IPS-20b (cell line): ENCODE measurements around the gene DTD2.

ENCODE experiments used
- H3K27ac ChIP-seq: one replicate; pipeline ENCODE4 v1.5.1; 2013; ENCODE audit warnings: low read length
- H3K27me3 ChIP-seq: 2 replicates; pipeline ENCODE4 v1.6.1; 2013; ENCODE audit warnings: mild to moderate bottlenecking, low read length, inconsistent platforms; ENCODE audit not compliant: insufficient read depth
- H3K36me3 ChIP-seq: 2 replicates; pipeline ENCODE4 v1.6.1; 2013; ENCODE audit warnings: low read depth, mild to moderate bottlenecking, inconsistent platforms, low read length, moderate library complexity; ENCODE audit not compliant: insufficient read depth
- H3K4me1 ChIP-seq: 2 replicates; pipeline ENCODE4 v1.6.1; 2013; ENCODE audit warnings: mild to moderate bottlenecking, control low read depth, inconsistent platforms, low read length, moderate library complexity; ENCODE audit not compliant: insufficient read depth
- H3K4me3 ChIP-seq: 2 replicates; pipeline ENCODE4 v1.5.1; 2013; ENCODE audit warnings: mild to moderate bottlenecking, low read length, inconsistent platforms
- H3K9ac ChIP-seq: 2 replicates; pipeline ENCODE4 v1.6.1; 2013; ENCODE audit warnings: low read depth, mild to moderate bottlenecking, inconsistent platforms, low read length, moderate library complexity
- H3K9me3 ChIP-seq: 2 replicates; pipeline ENCODE4 v1.6.1; 2013; ENCODE audit warnings: mild to moderate bottlenecking, low read depth, low read length, inconsistent platforms; ENCODE audit not compliant: insufficient read depth

DTD2 gene

DNA sequence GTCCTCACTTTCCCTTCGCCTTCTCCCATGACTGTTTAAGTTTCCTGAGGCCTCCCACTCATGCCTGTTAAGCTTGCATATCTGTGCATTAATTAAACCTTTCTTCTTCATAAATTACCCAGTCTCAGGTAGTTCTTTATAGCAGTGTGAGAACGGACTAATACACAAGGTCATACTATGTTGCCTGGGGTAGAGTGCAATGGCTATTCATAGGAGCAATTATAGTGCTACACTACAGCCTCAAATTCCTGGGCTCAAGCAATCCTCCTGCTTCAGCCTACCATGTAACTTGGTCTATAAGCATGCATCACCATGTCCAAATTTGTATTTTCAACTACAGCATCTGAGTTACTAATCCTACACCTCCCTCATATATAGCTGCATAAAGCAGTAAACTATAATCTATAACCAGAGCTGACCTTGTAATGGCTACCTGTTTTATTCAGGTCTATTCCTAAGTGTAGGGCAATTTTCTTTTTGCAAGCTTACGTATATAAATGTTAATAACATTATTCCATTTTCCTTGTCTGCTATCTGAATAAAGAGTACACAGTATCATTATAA is 55.9 kb downstream of the DTD2 start:
- peaks cover 6% of the 10 kb centered on the region; the same call in 1 of the 2 replicates for H3K4me1 ChIP-seq
- no peak overlapping the region for H3K9ac ChIP-seq
- no peak overlapping the region for H3K27ac ChIP-seq
- H3K9me3 ChIP-seq, result no peaks in the 10 kb centered on the region
- H3K27me3 ChIP-seq, result no peaks in the 10 kb centered on the region
- H3K36me3 ChIP-seq, result peaks cover 15% of the 10 kb centered on the region; the same call in 1 of the 2 replicates
- H3K4me3 ChIP-seq, result no peak overlapping the region

DNA sequence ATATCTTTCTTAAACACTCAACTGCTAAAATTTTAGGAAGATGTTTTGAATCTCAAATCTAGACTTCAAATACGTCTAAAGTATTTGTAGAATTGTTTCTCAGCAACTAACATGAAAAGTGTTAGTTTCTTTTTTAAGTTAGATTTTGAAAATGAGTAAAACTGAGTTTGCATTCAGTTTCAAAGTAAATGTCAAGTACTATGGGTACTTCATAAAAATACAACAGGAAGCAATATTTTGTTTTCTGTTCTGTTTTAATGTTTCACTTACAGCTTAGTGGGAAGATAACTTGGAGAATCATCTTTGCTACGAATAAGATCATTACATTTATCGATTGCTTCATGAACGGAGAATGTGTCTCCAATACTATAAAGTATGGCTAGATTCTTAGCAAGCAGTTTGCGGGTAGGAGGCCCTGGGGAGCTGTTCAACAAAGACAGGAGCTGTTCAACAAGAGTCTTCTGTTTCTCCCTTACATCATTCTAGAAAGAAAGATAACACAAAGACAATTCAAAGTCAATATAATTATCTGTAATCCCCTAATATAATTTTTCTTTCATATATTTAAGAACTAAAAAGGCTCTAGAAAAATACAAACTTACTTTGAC is 57.2 kb downstream of the DTD2 start:
- no peaks in the 10 kb centered on the region for H3K27me3 ChIP-seq
- H3K27ac ChIP-seq, result no peak overlapping the region
- H3K4me1 ChIP-seq, result peaks cover 6% of the 10 kb centered on the region; the same call in 1 of the 2 replicates
- H3K4me3 ChIP-seq, result no peak overlapping the region
- no peaks in the 10 kb centered on the region for H3K9me3 ChIP-seq
- H3K36me3 ChIP-seq, result peaks cover 15% of the 10 kb centered on the region; the same call in 1 of the 2 replicates
- H3K9ac ChIP-seq, result no peak overlapping the region
